Fibroblast of the conjunctiva (primary cell): Measurements from ENCODE around the gene ANKS6.

Experiments used
- DNase-seq: peaks from one replicate; pipeline ENCODE4 v3.0.0-alpha.2; 2010; ENCODE audit warnings: low read depth

ANKS6 gene

GRCh38 chr9:98796364-98797101 lies at the start of gene ANKS6:
TSS of gene ANKS6 (minus strand) at chr9:98796555. CDS start at chr9:98796491, 64 bp downstream.
- peak; percentile 33 for DNase-seq

GRCh38 chr9:98846081-98846480 lies 49.7 kb upstream of the ANKS6 start:
- DNase-seq: no peak

- no peak for DNase-seq
Measured at GRCh38 chr9:98842510-98842909, 46.2 kb upstream of the ANKS6 start.

- no peak for DNase-seq
Measured at GRCh38 chr9:98839724-98840123, 43.4 kb upstream of the ANKS6 start.

- DNase-seq: no peak
Measured at GRCh38 chr9:98838868-98839565, 42.7 kb upstream of the ANKS6 start.

GRCh38 chr9:98838155-98838867 lies 42.0 kb upstream of the ANKS6 start:
- DNase-seq: no peak

- no peak for DNase-seq
Measured at GRCh38 chr9:98837516-98837915, 41.2 kb upstream of the ANKS6 start.

- DNase-seq: no peak
Measured at GRCh38 chr9:98836206-98836605, 39.9 kb upstream of the ANKS6 start.

- no peak for DNase-seq
Measured at GRCh38 chr9:98834386-98834785, 38.0 kb upstream of the ANKS6 start.

- no peak for DNase-seq
Measured at GRCh38 chr9:98833090-98833956, 37.0 kb upstream of the ANKS6 start.

- DNase-seq: no peak
Measured at GRCh38 chr9:98832768-98833089, 36.4 kb upstream of the ANKS6 start.

GRCh38 chr9:98831696-98832095 lies 35.3 kb upstream of the ANKS6 start:
- DNase-seq: no peak

GRCh38 chr9:98830554-98830953 lies 34.2 kb upstream of the ANKS6 start:
- DNase-seq: no peak

- no peak for DNase-seq
Measured at GRCh38 chr9:98829766-98830165, 33.4 kb upstream of the ANKS6 start.

- DNase-seq: no peak
Measured at GRCh38 chr9:98826716-98827115, 30.4 kb upstream of the ANKS6 start.

GRCh38 chr9:98825414-98825813 lies 29.1 kb upstream of the ANKS6 start:
- DNase-seq: no peak

- DNase-seq: no peak
Measured at GRCh38 chr9:98823666-98824334, 27.4 kb upstream of the ANKS6 start.

- no peak for DNase-seq
Measured at GRCh38 chr9:98822661-98823060, 26.3 kb upstream of the ANKS6 start.

GRCh38 chr9:98821831-98822230 lies 25.5 kb upstream of the ANKS6 start:
- no peak for DNase-seq

GRCh38 chr9:98819231-98819630 lies 22.9 kb upstream of the ANKS6 start:
- DNase-seq: no peak

GRCh38 chr9:98818764-98819163 lies 22.4 kb upstream of the ANKS6 start:
- DNase-seq: no peak
